Measurements from ENCODE around the gene DRD1.

DNA sequence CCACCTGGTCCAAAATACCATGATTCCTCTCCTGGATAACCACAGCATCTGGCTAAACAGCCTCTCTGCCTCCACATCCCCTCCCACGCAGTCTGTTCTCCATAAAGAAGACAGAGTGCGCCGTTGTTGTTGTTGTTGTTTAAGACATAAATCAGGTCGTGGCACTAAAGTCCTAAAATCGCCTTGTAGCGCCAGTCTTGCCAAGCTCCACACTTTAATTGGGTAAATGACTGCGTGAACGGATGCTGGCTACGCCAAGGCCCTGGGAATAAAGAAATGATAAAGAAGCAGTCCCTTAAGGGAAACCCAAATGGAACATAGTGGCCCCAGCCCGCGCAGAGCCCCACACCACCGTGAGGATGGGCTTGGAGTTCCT is 34.0 kb upstream of the DRD1 start:
- TF ChIP-seq CTCF (IDR thresholded peaks at IDR 0.05) (no peak), POLR2A (IDR thresholded peaks at IDR 0.05) (no peak)

Measured in Peyer's patch (tissue), 4 donors.